Amniotic epithelial cell (primary cell): ENCODE measurements around the gene FBN1.

Experiments
- DNase-seq: peaks from one replicate; pipeline ENCODE4 v3.0.0-alpha.2; 2010; ENCODE audit warnings: low read depth

Gene FBN1

GRCh38 chr15:48581219-48581618 lies 64.3 kb downstream of the FBN1 start:
- no peak for DNase-seq

GRCh38 chr15:48580736-48581135 lies 64.8 kb downstream of the FBN1 start:
- no peak for DNase-seq

GRCh38 chr15:48579945-48580671 lies 65.4 kb downstream of the FBN1 start:
- DNase-seq, result peak; percentile 54

GRCh38 chr15:48578965-48579364 lies 66.5 kb downstream of the FBN1 start:
- peak; percentile 65 for DNase-seq

- no peak for DNase-seq
Observed at GRCh38 chr15:48577469-48577868, 68.0 kb downstream of the FBN1 start.

- DNase-seq, result no peak
Observed at GRCh38 chr15:48574187-48574586, 71.3 kb downstream of the FBN1 start.

- DNase-seq, result no peak
Observed at GRCh38 chr15:48573780-48574179, 71.7 kb downstream of the FBN1 start.

- DNase-seq, result no peak
Observed at GRCh38 chr15:48572823-48573222, 72.7 kb downstream of the FBN1 start.

GRCh38 chr15:48571510-48571909 lies 74.0 kb downstream of the FBN1 start:
- no peak for DNase-seq

- DNase-seq, result no peak
Observed at GRCh38 chr15:48570822-48571221, 74.7 kb downstream of the FBN1 start.

GRCh38 chr15:48569591-48570302 lies 75.8 kb downstream of the FBN1 start:
- DNase-seq, result no peak

- peak; percentile 72 for DNase-seq
Observed at GRCh38 chr15:48566668-48567067, 78.8 kb downstream of the FBN1 start.

GRCh38 chr15:48565560-48566482 lies 79.7 kb downstream of the FBN1 start:
- DNase-seq, result peak; percentile 93

- no peak for DNase-seq
Observed at GRCh38 chr15:48564690-48565089, 80.8 kb downstream of the FBN1 start.

GRCh38 chr15:48563934-48564333 lies 81.6 kb downstream of the FBN1 start:
- no peak for DNase-seq

- no peak for DNase-seq
Observed at GRCh38 chr15:48560321-48561051, 85.0 kb downstream of the FBN1 start.

GRCh38 chr15:48559285-48559684 lies 86.2 kb downstream of the FBN1 start:
- peak; percentile 91 for DNase-seq

- DNase-seq, result no peak
Observed at GRCh38 chr15:48558226-48558625, 87.3 kb downstream of the FBN1 start.

- DNase-seq, result no peak
Observed at GRCh38 chr15:48557335-48557734, 88.2 kb downstream of the FBN1 start.

GRCh38 chr15:48556159-48556897 lies 89.2 kb downstream of the FBN1 start:
- peak; percentile 51 for DNase-seq

- peak; percentile 96 for DNase-seq
Observed at GRCh38 chr15:48555241-48555881, 90.1 kb downstream of the FBN1 start.
